ENCODE results near the gene CREBBP.
"Not testable (repeated sequence)": the region's sequence is repeated elsewhere in the genome, so short reads cannot be mapped to it uniquely, and the experiment has no call there.

CREBBP gene

DNA sequence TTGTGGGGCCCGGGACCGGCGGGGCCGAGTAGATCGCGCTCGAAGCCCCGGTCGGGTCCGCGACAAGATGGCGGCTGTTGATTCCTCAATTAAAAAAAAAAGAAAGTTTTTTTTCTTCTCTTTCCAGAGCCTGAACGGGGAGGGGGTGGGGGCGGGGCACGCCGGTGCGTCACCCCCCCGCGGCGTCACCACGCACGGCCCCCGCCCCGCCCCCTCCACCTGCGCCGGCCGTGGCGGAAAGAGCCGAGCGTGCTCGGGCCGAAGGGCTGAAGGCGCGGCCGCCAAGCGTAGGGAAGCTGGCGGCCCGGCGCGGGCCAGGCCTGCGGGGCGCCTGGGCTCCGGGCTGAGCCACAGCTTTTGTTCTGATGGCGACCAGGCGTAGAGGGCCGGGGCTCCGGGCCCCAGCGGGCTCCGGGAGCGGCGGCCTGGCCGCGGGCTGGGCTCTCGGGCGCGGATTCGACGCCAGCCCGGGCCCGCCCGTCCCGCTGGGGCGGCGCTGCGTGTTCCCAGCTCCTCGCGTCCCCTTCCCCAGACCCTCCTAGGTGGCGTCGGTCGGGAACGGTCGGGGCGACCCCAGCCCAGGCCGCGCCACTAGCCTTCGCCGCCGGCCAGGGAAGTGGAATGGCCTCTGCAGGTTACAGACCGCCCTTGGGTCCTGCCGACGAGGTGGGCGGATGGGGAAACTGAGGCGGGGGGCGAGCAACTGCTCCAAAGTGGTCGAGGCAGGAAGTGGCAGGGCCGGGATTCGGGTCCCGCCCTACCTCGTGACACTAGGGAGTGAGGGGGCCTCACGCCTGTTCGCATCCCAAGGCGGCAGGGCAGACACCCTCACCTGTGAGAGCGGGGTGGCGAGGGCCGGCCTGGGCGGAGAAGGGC is at the start of gene CREBBP:
Gene CREBBP, minus strand, starts transcription at position 91 of the 876 bp plus-strand sequence. CDS start 797 bp downstream, outside the sequence.
- peak; percentile 82 for DNase-seq

DNA sequence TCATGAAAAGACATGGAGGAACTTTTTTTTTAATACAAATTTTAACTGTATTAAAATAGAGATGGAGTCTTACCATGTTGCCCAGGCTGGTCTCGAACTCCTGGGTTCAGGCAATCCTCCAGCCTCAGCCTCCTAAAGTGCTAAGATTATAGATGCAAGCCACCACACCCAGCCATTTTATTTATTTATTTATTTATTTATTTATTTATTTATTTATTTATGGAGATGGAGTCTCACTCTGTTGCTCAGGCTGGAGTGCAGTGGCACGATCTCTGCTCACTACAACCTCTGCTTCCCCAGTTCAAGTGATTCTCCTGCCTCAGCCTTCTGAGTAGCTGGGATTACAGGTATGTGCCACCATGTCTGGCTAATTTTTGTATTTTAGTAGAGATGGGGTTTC is 46.6 kb upstream of the CREBBP start:
- DNase-seq = not testable (repeated sequence)

- no peak for DNase-seq
These were observed 44.2 kb upstream of the CREBBP start for GRCh38 chr16:3924763-3925162.

DNA sequence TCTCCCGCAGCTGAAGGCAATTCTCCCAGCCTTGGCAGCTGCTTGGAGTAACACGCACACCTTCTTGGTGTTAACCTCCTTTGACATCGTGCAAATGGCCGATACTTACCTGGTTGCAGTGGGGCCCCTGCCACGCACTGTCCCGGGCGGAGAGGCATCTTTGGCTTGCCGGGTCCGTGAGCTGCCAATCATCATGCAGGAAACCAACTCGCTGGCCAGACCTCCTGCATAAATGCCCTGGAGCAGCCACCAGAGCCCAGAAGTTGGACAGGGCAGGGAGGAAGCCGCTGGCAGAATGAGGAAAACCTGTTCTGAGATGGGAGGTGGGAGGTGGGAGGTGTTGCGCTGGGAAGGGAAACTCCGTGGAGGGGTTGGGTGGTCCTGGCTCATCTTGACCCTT is 41.7 kb upstream of the CREBBP start:
- no peak for DNase-seq

DNA sequence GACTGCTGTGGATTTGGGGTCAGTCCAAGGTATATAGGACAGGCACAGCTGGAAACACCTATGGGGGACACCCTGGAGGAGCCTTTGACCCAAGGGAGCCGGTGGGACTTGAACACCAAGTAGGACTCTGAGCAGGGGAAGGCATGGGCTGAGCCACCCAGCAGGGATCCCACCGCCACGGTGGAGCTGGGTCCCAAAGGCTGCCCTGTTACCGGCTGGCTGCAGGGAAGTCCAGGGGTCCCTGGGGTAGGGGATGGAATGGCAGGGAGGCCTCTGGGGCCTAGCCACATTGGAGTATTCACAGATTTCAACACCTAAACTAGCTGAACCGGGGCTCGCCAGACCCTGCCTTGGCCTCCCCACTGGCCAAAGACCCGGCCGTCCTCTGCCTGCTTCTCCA is 39.7 kb upstream of the CREBBP start:
- no peak for DNase-seq

DNA sequence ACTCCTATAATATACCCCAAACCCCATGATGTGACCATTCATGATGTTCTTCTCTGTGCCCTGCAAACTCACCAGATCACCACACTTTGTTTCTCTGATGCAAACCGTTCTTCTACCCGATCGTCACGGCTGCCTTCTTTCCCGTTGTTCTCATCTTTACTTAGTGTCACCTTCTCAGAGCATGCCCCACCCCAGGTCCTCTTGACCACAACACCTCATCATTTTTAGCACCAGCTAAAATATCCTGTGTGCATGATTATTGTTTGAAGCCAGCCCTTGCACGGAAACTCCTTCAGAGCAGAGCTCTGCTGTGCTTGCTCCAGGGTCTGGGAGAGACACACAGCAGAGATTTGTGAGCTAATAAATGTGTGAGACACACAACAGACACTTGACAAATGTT is 38.9 kb upstream of the CREBBP start:
- DNase-seq = no peak

DNA sequence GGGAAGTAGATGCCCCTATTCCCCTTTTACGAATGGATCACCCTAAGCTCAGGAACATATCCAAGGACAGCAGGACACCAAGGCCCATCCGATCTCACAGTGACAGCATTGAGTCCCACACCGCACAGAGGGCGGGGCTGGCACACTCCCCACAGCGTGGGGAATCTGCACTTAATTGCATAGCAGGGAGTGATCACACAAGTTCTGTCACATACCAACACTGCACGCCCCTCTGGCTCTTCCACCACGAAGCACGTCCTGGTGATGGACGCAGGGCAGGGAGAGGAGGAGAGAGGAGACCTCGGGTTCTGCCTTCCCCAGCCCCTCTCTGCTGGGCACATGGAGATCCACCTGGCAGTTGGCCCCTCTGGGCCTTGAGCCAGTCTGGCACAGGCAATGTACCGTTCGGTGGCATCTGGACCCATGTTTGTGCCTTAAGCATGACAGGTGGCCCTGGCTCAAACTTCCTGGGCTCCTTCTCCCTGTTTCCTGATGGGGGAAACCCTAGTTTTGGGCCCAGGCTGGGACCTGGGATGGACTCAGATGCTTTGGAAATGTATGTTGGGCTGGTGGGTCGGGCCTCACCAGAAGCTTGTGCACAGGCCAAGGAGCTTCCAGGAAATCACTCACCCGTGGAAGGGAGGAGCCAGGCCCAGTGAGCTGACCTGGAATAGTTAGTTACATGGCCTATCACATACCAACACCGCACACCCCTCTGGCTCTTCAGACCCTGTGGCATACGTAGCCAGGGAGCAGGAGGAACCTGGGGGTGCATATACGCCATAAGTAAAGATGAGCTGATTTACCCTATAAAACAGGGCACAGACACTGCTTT is 35.1 kb upstream of the CREBBP start:
- DNase-seq = no peak

DNA sequence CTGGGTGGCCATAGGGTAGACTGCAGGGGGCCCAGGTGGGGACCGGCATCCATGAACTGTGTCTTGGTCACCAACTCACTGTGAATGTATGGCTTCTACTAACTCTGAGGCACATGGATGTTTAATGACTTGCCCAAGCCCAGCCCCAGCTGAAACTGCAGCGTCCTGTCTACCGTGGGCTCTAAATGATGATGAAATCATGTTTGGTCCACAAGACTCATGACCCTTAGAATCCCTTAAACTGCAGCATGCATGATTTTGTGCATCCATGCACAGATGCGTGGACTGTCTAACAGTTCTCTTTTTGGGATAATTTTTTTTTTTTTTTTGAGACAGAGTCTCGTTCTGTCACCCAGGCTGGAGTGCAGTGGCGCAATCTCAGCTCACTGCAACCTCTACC is 32.4 kb upstream of the CREBBP start:
- no peak for DNase-seq

DNA sequence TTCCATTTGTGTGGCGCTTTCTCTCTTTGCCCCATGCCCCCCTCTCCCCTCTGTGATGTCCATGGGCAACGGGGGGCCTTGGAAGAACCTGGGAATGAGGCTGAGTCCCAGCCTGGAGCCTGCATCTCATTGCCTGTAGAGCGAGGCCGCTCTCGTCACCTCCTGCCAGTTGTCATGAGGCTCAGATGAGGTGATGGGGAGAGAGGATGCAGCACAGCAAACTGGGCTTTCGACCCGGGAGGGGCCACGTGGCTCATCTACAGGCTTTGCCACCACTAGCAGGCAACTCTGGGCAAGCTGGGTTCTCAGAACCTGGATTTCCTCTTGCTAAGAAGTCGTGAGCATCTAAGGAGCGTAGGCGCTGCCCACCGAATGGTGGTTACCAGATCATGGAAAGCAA is 31.9 kb upstream of the CREBBP start:
- no peak for DNase-seq

- not testable (repeated sequence) for DNase-seq
These were observed 31.2 kb upstream of the CREBBP start for GRCh38 chr16:3911741-3912140.

DNA sequence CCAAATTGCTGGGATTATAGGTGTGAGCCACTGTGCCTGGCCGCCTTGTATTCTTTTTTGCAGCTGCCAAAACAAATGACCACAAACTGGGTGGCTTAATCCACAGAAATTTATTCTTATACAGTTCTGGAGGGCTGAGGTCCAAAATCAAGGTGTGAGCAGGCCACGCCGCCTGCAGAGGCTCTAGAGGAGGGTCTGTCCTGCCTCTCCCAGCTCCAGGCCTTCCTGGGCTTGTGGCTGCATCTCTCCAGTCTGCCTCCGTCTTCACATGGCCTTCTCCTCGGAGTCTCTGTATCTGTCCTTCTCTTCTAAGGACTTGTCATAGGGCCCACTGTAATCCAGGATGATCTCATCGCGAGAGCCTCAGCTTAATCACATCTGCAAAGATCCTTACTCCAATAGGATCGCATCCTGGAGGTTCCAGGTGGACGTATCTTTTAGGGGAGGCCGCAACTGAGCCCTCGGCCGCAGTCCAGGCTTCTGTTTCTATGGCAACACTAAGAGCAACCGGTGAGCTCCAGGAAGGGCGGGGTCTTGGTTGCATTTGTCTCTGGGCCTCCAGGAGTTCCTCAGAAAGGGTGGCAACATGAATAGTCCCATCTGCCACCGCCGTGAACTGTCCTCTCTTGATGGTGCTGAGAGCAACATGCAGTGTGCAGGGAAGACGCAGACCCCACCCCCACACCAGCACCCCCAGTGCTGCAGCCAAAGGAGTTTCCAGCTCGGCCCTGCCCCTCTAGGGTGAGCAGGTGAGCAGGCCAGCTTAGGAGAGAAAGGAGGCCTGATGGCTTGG is 29.5 kb upstream of the CREBBP start:
- DNase-seq = no peak

DNA sequence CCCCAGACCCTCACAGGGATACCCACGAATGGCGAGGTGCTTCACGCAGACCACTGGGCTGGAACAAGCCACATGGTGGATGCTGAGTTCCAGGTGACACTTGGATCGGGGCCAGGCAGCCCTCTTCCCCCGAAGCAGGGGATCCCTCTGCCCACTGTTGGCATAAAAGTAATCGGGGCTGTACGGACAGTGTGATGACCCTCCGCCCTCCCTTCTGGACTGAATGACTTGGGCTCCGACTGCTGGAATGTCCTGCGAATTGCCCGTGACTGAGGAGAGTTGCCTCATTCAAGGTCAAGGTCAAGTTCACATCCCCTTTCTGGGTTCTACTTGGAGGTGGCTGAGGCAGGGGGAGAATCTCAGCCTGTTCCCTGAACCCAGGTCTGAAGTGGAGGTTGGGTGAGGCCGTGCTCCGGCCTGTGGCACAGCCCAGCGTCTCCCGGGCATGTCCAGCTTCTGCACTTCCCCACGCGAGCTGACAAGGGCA is 28.5 kb upstream of the CREBBP start:
- no peak for DNase-seq

GRCh38 chr16:3907586-3907985 is 27.1 kb upstream of the CREBBP start:
- DNase-seq = no peak

DNA sequence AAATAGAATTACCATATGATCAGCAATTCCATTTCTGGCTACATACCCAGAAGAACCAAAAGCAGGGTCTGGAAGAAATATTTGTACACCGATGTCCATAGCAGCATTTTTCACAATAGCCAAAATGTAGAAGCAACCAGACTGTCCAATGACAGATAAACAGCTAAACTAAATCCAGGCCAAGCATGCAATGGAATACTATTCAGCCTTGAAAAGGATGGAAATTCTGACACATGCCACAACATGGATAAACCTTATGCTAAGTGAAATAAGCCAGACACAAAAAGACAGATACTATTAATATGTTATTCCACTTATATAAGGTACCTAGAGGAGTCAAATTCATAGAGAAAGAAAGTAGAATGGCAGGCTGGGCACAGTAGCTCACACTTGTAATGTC is 25.9 kb upstream of the CREBBP start:
- DNase-seq = no peak

DNA sequence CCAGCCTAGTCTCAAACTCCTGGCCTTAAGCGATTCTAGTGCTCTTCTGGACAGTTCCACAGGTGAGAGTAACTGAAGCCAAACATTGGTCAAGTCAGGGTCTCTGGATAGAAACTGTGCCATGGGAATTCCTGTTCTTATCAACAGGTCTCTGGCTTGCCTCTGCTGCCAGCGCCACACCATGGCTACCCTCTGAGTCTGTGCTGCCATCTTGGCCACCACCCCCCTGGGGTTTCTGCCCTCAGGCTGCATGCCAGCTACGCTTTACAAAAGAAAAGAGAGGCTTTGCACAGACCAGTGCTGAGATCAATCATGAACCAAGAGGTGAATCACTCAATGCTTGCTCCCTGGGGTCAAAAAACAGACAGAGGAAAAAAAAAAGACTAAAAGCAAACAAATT is 24.4 kb upstream of the CREBBP start:
- DNase-seq = no peak

DNA sequence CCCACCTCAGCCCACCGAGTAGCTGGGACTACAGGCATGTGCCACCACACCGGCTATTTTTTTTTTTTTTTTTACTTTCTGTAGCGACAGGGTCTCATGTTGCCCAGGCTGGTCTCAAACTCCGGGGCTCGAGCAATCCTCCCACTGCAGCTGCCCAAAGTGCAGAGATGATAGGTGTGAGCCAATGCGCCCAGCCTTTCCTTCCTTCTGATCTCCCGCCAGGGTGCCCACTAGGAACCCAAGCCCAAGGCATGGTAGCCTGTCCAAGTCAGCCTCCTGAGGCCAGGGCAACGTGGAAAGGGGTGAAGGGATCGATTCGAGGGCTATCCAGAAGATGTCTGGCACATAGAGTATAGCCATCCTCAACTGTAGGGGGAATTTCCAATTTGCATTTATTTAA is 9.6 kb upstream of the CREBBP start:
- DNase-seq = no peak

GRCh38 chr16:3889059-3889458 is 8.5 kb upstream of the CREBBP start:
- no peak for DNase-seq

GRCh38 chr16:3885999-3886398 is 5.5 kb upstream of the CREBBP start:
- DNase-seq = not testable (repeated sequence)

- no peak for DNase-seq
These were observed 3.9 kb upstream of the CREBBP start for GRCh38 chr16:3884398-3884797.

GRCh38 chr16:3882531-3882930 is 2.0 kb upstream of the CREBBP start:
- DNase-seq = no peak

DNA sequence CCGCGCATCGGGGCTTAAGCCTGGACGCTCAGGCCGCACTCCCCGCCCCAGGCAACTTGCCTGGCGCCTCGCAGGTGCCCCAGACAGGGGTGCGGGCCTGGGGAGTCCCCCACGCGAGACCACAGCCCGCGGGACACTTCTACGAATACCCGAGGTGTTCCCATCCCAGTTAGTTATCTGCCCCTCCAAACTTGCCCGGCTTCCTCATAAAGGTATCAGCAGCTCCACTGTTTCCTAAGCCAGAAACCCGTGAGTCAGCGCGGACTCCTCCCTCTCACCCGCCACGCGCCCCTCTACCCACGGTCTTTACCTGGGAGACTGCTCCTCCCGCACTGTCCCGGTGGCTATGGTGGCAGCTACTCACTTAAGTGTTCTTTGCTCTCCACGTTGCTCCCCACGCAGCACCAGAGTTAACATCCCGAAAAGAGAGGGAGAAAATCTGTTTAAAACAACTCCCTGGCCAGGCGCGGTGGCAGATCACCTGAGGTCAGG is 1.0 kb upstream of the CREBBP start:
- no peak for DNase-seq

- peak; percentile 59 for DNase-seq
These were observed 487 bp downstream of the CREBBP start for GRCh38 chr16:3879887-3880564.
